DMS 273 (cell line): ENCODE measurements around the gene ZPBP.
"Not testable (repeated sequence)": the region's sequence is repeated elsewhere in the genome, so short reads cannot be mapped to it uniquely, and the experiment has no call there.

Experiments used
- DNase-seq: peaks from one replicate; lab custom pipeline; 2025; ENCODE audit not compliant: unreplicated experiment; lab: John Stamatoyannopoulos, UW

Gene ZPBP

DNA sequence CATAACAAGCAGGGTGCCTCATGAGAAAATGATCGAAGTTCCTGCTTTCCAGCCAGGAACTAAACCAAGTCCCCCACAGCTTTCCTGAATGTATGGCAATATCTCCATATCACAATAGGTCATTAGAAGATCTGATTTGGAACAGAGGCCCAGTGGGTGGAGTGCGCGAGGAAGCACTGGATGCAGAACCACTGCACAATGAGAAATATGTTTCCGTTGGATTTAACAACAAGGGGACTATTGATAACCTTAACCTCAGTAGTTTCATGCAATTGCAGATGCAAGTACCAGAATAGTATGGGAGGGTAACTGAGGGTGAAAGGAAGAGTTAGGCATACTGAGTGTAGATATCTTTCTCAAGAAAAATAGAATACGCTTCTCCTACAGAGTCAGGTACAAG lies 45.3 kb downstream of the ZPBP start:
- DNase-seq = no peak

DNA sequence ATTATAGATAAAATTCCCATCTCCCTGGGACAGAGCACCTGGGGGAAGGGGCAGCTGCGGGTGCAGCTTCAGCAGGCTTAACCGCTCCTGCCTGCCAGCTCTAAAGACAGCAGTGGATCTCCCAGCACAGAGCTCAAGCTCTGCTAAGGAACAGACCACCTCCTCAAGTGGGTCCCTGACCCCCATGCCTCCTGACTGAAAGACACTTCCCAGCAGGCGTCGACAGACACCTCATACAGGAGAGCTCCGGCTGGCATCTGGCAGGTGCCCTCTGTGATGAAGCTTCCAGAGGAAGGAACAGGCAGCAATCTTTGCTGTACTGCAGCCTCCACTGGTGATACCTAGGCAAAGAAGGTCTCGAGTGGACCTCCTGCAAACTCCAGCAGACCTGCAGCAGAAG lies 51.9 kb downstream of the ZPBP start:
- not testable (repeated sequence) for DNase-seq

DNA sequence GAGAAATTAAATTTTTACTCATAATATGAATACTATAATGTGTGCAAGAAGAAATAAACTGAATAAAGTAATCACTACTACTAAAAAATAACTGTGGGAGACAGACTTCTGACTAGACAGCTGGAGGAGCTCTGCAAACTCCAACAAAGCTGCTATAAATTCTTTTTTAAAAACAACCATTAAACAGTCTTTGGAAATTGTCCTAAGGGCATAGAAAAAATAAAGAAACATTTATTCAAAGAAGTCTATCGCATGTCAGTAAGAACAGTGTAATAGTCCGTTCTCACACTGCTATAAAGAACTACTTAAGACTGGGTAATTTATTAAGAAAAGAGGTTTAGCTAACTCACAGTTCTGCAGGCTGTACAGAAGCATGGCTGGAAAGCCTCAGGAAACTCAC lies 56.0 kb downstream of the ZPBP start:
- no peak for DNase-seq

DNA sequence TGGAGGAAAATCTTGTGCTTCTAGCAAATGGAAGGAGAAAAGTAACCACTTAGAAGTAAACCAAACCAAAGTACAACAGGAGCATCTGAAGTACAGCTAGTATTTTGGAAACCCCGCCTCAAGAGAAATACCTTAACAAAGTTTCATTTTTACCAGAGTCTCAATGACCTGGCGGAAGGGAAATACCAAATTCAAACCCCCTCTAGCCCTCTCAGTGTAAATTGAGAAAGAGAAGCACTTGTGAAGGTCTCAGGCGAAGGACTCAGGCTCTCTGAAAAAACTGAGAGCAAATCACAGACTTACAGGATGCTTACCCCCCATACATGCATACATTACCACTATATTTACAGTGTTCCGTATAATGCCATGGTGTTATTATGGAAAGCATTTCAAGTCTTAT lies 70.1 kb downstream of the ZPBP start:
- DNase-seq = no peak

DNA sequence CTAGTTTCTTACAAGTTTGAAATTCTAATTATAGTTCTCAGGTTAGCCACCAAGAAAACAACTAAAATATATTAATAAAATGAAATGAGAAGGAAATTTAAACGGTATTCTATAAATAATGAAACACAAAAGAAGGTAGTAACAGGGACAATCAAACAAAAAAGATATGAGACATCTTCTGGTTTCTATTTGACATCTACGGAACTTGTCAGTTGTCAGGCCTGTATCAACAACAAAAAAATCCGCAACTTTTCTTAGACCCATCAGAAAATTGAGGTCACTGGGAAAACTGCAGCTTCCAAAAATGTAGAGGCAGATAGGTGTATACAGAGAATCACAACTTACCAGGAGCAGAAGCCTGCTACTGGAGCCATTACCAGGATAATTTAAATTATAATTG lies 70.6 kb downstream of the ZPBP start:
- no peak for DNase-seq

DNA sequence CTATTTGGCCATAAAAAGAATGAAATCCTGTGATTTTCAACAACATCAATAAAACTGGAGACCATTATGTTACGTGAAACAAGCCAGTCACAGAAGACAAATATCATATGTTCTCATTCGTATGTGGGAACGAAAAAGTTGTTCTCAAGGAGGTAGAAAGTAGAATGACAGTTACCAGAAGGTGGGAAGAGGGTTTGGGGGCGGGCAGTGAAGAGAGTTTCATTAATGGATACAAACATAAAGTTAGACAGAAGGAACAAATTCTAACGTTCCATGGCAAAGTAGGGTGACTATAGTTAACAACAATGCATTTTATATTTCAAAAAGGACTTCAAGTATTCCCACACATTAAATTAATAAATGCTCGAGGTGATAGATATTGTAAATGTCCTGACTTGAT lies 97.4 kb downstream of the ZPBP start:
- DNase-seq = no peak

DNA sequence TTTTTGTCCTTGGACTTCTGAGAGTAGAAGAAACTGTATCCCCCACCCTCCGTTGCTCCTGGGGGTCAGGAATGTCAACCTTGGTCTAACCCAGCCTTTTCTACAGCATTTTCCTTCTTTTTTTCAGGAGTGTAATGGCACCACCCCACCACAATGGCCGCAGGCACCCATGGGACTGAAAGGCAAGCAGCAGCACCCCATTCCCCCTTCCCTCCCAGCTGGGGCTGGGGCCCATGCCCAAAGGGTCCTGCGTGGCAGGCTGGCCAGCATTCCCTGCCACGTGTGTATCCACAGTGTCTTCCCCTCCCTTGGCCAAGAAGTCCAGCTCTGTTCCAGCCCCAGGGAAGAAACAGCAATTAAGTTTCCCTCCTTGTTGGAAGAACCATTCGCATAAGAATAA lies 106.9 kb downstream of the ZPBP start:
- DNase-seq = no peak

DNA sequence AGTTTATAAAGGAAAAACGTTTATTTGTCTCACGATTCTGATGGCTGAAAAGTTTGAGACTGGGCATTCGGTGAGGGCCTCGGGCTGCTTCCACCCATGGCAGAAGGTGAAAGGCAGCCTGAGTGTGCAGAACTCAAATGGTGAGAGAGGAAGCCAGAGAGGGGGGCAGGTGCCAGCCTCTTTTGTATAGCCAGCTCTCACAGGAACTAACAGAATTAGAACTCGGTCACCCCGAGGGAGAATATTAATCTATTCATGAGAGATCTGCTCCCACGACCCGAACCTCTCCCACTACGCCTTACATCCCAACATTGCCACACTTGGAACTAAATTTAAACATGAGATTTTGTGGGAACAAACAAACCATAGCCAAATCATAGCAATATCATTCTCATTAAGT lies 112.6 kb downstream of the ZPBP start:
- peak; percentile 15 for DNase-seq

DNA sequence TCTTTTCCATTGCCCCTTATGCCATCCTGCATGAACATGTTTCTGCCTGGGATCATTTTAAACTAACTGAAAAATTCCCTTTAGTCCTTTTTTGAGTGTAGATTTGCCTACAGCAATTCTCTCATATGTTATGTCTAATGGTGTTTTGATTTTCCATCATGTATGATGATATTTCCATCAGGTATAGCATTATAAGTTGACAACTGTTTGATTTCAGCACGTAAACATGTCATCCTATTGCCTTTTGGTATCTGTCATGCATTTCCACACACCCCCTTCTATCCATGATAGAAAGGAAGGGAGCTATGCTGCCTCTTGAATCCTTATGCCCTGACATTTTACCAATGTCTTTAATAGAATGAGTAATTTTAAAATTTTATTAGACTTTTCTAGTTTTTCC lies 116.8 kb downstream of the ZPBP start:
- DNase-seq = no peak

DNA sequence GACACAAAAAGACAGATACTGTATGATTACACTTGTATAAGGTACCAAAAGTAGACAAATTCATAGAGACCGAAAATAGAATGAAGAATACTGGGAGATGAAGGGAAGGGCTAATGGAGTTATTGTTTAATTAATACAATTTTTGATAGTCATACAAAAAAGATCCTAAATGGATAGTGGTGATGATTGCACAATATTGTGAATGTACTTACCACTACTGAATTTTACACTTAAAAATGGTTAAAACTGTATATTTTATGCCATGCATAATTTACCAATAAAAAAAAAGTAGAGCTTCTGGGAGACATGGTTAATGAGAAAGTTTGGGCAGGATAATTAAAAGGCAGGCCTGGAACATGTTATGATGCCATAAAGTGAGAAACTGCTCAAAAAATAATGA lies 119.0 kb downstream of the ZPBP start:
- DNase-seq = no peak

DNA sequence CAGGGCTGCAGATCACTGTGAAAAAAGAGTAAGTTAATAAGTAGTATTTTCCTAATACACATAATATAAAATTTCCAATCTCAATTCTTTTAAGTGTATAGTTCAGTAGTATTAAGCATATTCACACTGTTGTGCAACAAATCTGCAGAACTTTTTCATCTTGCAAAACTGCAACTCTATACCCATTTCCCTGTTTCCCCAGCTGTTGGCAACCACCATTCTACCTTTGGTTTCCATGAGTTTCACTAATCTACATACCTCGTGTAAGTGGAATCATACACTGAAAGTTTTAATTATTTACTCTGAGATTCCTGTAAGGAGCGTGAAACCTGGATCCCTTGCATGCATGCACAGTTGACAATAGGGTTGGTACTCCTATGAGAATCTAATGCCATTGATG lies 155.4 kb downstream of the ZPBP start:
- DNase-seq = no peak

DNA sequence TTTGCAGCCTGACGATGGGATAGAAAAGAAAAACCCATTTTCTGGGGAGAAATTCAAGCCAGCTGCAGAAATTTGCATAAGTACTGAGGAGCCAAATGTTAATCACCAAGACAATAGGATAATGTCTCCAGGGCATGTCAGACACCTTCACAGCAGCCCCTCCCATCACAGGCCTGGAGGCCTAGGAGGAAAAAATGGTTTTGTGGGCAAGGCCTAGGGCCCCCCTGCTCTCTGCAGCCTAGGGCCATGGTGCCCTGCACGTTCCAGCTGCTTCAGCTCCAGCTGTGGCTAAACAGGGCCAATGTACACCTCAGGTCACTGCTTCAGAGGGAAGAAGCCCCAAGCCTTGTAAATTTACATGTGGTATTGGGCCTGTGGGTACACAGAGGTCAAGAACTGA lies 161.4 kb downstream of the ZPBP start:
- DNase-seq = no peak

DNA sequence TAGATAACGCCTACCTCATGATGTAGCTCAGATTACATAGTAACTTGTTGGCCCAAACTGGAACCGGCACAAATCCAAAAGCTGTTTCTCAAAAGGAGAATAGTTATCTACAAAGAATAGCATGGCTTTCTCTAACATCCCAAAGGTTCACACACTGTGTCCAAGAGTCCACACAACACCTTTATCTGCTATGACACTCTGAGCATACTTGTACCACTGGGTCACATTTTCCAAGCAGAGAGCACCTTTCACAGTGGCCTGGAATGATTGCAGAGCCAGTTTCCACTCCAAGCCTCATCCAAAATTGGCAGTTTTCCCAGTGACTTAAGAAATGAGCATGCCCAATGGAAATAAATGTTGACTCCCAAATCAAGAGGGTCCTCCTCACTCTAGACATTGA lies 164.3 kb downstream of the ZPBP start:
- DNase-seq = no peak

DNA sequence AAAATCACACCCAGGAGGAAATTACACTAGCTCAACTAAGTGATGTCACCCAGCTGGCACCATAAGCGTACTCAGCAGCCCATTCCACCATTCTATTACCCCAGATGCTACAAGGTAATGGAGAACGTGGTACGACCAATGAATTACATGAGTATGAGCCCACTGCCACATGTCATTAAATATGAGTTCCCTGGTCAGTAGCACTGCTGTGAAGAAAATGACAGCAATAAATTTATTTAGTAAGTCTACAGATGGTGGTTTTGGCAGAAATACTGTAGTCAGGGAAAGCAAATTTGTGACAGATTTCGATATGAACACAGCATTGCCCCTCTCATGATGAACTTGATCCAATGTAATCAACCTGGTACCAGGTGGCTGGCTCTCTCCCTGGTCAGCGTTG lies 165.4 kb downstream of the ZPBP start:
- peak; percentile 59 for DNase-seq

DNA sequence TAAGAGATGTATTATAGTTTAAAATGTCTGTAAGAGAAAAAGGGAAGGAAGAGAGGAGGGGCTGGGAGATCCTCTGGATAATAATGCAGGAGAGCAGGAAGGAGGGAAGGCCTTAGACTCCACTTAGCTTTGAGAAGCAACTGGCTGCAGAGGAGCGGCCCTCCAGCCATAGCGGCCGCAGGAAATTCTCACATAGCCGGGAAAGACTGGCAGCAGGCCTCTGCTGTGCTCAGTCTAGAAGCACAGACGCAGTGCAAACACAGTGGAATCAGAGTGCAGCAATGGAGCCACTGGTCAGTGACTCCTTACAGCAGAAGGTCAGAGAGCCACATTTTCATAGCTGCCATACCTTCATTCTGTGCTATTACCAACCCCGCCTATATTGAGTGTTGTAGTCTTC lies 166.3 kb downstream of the ZPBP start:
- DNase-seq = no peak

DNA sequence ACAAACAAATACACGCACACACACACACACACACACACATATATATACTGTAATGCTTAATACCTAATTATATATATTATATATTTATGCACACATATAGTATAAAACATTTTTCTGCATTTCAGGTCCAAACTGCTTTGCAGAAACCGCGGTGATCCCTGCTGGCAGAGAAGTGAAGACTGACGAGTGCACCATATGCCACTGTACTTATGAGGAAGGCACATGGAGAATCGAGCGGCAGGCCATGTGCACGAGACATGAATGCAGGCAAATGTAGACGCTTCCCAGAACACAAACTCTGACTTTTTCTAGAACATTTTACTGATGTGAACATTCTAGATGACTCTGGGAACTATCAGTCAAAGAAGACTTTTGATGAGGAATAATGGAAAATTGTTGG lies 181.1 kb downstream of the ZPBP start:
- peak; percentile 93 for DNase-seq

DNA sequence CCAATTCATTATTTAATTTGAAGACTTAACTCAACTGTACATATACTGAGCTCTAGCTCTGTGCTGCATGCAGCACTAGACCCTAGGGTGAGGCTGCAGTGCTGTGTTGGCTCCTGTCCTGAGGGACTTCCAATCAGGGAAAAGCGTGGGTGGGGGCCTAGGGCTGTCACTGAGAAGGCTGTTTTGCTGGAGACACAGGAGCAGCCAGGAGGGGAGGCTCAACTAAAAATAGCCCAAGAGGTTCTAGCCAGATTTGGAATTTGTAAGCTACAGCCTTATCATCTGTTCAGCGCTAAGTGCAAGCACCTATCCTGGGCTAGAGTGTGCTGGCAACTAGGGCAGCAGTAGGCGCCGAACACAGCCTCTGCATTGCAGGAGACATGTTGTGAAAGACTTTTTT lies 198.5 kb downstream of the ZPBP start:
- no peak for DNase-seq

DNA sequence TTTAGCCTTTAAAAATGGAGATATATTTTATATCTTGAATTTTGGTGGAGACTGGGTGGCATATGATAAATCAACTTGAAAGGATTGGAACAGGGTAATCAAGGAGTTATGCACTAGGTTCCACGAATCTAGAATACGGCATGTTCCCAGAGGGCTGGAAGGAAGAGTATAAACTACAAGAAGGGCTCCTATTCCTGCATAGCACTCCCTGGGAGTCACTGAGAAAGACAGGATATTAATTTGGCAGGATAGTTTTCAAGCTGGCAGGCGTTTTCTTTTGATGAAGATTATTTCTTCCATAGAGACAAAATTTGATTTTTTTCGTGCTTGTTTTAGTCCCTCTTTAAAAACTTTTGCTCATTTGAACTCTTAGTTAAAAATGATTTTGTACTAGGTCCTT lies 199.9 kb downstream of the ZPBP start:
- DNase-seq = no peak

DNA sequence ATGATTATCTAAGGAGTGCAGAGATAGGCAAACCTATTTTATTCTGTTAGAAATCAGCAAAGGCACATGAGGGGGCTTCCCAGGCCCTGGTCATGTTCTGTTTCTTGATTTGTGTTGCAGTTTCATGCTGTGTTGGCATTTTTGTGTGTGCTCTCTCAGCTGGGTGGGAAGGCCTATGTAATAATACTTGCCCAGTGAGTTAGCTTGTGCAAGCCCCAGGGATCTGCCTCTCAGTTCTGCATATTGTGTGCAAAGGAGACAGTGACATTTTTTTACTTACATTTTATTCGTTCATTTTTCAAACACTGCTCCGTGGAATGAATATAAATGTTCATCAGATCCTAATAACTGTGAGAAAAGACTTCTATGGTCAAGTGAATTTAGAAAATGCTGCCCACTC lies 200.6 kb downstream of the ZPBP start:
- no peak for DNase-seq
